Esophagus muscularis mucosa (tissue), 4 donors: ENCODE data around the gene RAB35.

Experiments
- CTCF ChIP-seq, 3 experiments: fragments of 200-600 bp in 2 of 3; fragments of 450-650 bp in 1 of 3; sonication (generic) in 2 of 3; IDR thresholded peaks; one replicate each; pipeline ENCODE4 v1.5.1; 2017 to 2019; ENCODE audit warnings: antibody characterized with exemption in 3 of 3, mild to moderate bottlenecking in 2 of 3, moderate library complexity in 1 of 3
- EP300 ChIP-seq: sonication (generic); formaldehyde crosslinking; IDR thresholded peaks from one replicate; pipeline ENCODE4 v1.6.1; 2017; ENCODE audit warnings: antibody characterized with exemption
- POLR2A ChIP-seq: fragments of 450-650 bp; IDR thresholded peaks from one replicate; pipeline ENCODE4 v1.6.1; 2017; ENCODE audit warnings: antibody characterized with exemption, moderate library complexity, mild to moderate bottlenecking, low read depth
- POLR2AphosphoS5 ChIP-seq, 2 donors: sonication (generic); formaldehyde crosslinking; IDR thresholded peaks; one replicate each; pipeline ENCODE4 v1.6.1; 2017; ENCODE audit warnings: antibody characterized with exemption in 2 of 2

- TF ChIP-seq POLR2AphosphoS5 (IDR thresholded peaks at IDR 0.05) (no peak), POLR2A (no peak), CTCF (IDR thresholded peaks at IDR 0.05) (no peak), EP300 (no peak)
Observed at GRCh38 chr12:120054293-120054692, 62.3 kb downstream of the RAB35 start.
